ENCODE measurements around the gene OR1A2. TPM values are rescaled to one million over a fixed set of nuclear protein-coding genes. Genes with fewer than 3 reads are reported as not detected.
"Not testable (repeated sequence)": the region's sequence is repeated elsewhere in the genome, so short reads cannot be mapped to it uniquely, and the experiment has no call there.

The OR1A2 gene
- total and polyA plus RNA-seq, 2 donors from 2014 or later, result not detected

- Histone ChIP-seq H3K27me3 (ENCODE audit: control insufficient read depth, insufficient read depth, low read length) (no peaks in the 10 kb centered on the region), H3K27ac (ENCODE audit: low read depth in 2 of 2, low read length in 2 of 2) (no peak overlapping the region), H3K36me3 (ENCODE audit: control insufficient read depth in 2 of 3, insufficient read depth in 3 of 3, low read length in 3 of 3) (no peaks in the 10 kb centered on the region), H3K4me1 (ENCODE audit: control insufficient read depth in 2 of 3, insufficient read depth in 2 of 3, low read depth in 1 of 3, low read length in 3 of 3) (no peaks in the 10 kb centered on the region), H3K9ac (ENCODE audit: low read length in 3 of 3) (no peak overlapping the region), H3K9me3 (ENCODE audit: control insufficient read depth in 2 of 3, insufficient read depth in 1 of 3, low read length in 3 of 3) (peaks cover 0 to 5% (median 3%) of the 10 kb centered on the region in 3 donors), H3K4me3 (ENCODE audit: low read length in 3 of 3) (no peak overlapping the region)
- DNase-seq, result no peak
- intact Hi-C loops (cut with DNase I), result no loop called here
- no peak for FAIRE-seq
- TF ChIP-seq, protein P1, sequence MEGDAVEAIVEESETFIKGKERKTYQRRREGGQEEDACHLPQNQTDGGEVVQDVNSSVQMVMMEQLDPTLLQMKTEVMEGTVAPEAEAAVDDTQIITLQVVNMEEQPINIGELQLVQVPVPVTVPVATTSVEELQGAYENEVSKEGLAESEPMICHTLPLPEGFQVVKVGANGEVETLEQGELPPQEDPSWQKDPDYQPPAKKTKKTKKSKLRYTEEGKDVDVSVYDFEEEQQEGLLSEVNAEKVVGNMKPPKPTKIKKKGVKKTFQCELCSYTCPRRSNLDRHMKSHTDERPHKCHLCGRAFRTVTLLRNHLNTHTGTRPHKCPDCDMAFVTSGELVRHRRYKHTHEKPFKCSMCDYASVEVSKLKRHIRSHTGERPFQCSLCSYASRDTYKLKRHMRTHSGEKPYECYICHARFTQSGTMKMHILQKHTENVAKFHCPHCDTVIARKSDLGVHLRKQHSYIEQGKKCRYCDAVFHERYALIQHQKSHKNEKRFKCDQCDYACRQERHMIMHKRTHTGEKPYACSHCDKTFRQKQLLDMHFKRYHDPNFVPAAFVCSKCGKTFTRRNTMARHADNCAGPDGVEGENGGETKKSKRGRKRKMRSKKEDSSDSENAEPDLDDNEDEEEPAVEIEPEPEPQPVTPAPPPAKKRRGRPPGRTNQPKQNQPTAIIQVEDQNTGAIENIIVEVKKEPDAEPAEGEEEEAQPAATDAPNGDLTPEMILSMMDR (IDR thresholded peaks at IDR 0.05; ENCODE audit: borderline replicate concordance, extremely low read depth, insufficient read depth), result no peak
Measured at GRCh38 chr17:3213587-3213986, 16.3 kb downstream of the OR1A2 start.

DNA sequence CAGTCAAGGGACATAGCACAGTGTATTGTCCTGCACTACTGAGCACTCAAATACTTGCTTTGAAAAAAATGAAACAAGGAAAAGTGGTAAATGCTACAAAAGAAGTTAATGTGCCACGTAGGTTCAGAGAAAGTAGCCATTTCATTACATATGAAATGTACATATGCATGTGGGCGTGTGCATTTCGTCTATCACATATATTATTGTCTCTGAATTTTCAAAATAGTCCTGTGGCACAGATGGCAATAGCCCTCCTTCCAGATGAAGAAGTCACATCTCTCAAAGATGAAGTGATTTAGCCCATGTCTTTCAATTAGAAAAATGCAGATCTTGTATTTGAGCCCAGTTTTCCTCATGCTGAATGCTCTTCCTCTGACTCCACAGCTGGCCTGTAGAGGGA, 22.7 kb downstream of the OR1A2 start:
- H3K27ac ChIP-seq (ENCODE audit: low read depth in 2 of 2, low read length in 2 of 2); intact Hi-C loops (cut with DNase I): not testable (repeated sequence)

GRCh38 chr17:3221850-3222249, 24.5 kb downstream of the OR1A2 start:
- no peak for DNase-seq
- Histone ChIP-seq H3K36me3 (ENCODE audit: control insufficient read depth in 2 of 3, insufficient read depth in 3 of 3, low read length in 3 of 3) (no peaks in the 10 kb centered on the region), H3K9me3 (ENCODE audit: control insufficient read depth in 2 of 3, insufficient read depth in 1 of 3, low read length in 3 of 3) (peaks cover 0 to 3% (median 0%) of the 10 kb centered on the region in 3 donors), H3K9ac (ENCODE audit: low read length in 3 of 3) (no peak overlapping the region), H3K27ac (ENCODE audit: low read depth in 2 of 2, low read length in 2 of 2) (no peak overlapping the region), H3K4me1 (ENCODE audit: control insufficient read depth in 2 of 3, insufficient read depth in 2 of 3, low read depth in 1 of 3, low read length in 3 of 3) (no peaks in the 10 kb centered on the region), H3K27me3 (ENCODE audit: control insufficient read depth, insufficient read depth, low read length) (no peaks in the 10 kb centered on the region), H3K4me3 (ENCODE audit: low read length in 3 of 3) (no peak overlapping the region)
- TF ChIP-seq, protein P1 (IDR thresholded peaks at IDR 0.05; ENCODE audit: borderline replicate concordance, extremely low read depth, insufficient read depth), result no peak
- intact Hi-C loops (cut with DNase I), result no loop called here
- FAIRE-seq, result no peak

More for the DNA sequence above, 22.7 kb downstream of the OR1A2 start:
- not testable (repeated sequence) for H3K27me3 ChIP-seq (ENCODE audit: control insufficient read depth, insufficient read depth, low read length); DNase-seq; H3K9ac ChIP-seq (ENCODE audit: low read length in 3 of 3); H3K9me3 ChIP-seq (ENCODE audit: control insufficient read depth in 2 of 3, insufficient read depth in 1 of 3, low read length in 3 of 3); H3K4me3 ChIP-seq (ENCODE audit: low read length in 3 of 3); H3K36me3 ChIP-seq (ENCODE audit: control insufficient read depth in 2 of 3, insufficient read depth in 3 of 3, low read length in 3 of 3); H3K4me1 ChIP-seq (ENCODE audit: control insufficient read depth in 2 of 3, insufficient read depth in 2 of 3, low read depth in 1 of 3, low read length in 3 of 3); FAIRE-seq

DNA sequence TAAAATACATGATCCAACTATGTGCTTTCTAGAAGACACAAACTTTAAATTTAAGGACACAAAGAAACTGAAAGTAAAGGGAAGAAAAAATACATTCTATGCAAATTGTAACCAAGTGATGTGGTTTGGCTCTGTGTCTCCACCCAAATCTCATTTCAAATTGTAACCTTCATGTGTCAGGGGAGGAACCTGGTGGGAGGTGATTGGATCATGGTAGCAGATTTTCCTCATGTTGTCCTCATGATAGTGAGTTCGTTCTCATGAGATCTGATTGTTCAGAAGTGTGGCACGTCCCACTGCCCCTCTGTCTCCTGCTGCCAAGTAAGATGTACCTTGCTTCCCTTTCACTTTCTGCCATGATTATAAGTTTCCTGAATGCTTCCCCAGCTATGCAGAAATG, 25.2 kb downstream of the OR1A2 start:
- H3K27me3 ChIP-seq (ENCODE audit: control insufficient read depth, insufficient read depth, low read length), result no peaks in the 10 kb centered on the region
- FAIRE-seq (no peak), DNase-seq (no peak)
- H3K36me3 ChIP-seq (ENCODE audit: control insufficient read depth in 2 of 3, insufficient read depth in 3 of 3, low read length in 3 of 3), result no peaks in the 10 kb centered on the region
- no peak overlapping the region for H3K27ac ChIP-seq (ENCODE audit: low read depth in 2 of 2, low read length in 2 of 2)
- TF ChIP-seq, protein P1 (IDR thresholded peaks at IDR 0.05; ENCODE audit: borderline replicate concordance, extremely low read depth, insufficient read depth), result no peak
- intact Hi-C loops (cut with DNase I), result no loop called here
- no peaks in the 10 kb centered on the region for H3K9me3 ChIP-seq (ENCODE audit: control insufficient read depth in 2 of 3, insufficient read depth in 1 of 3, low read length in 3 of 3)
- H3K4me1 ChIP-seq (ENCODE audit: control insufficient read depth in 2 of 3, insufficient read depth in 2 of 3, low read depth in 1 of 3, low read length in 3 of 3), result no peaks in the 10 kb centered on the region
- H3K9ac ChIP-seq (ENCODE audit: low read length in 3 of 3), result no peak overlapping the region
- H3K4me3 ChIP-seq (ENCODE audit: low read length in 3 of 3), result no peak overlapping the region

DNA sequence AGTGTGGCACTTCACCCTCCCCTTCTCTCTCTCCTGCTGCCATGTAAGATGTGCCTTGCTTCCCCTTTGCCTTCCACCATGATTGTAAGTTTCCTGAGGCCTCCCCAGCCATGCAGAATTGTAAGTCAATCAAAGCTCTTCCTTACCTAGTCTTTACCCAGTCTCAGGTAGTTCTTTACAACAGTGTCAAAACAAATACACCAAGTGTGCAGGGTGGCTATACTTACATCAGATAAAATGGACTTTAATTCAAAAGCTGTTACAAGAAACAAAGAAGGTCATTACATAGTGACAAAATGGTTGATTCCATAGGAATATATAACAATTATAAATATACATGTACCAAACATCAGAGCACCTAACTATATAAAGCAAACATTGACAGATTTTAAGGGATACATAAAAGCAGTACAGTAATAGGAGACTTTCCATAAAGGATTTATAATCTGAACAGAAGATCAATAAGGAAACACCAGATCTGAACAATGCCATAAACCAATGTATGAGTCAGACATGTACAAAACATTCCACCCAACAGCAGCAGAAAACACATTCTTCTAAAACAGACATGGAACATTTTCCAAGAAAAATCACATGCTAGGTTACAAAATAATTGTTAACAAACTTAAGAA, 27.5 kb downstream of the OR1A2 start:
- FAIRE-seq, result not testable (repeated sequence)

DNA sequence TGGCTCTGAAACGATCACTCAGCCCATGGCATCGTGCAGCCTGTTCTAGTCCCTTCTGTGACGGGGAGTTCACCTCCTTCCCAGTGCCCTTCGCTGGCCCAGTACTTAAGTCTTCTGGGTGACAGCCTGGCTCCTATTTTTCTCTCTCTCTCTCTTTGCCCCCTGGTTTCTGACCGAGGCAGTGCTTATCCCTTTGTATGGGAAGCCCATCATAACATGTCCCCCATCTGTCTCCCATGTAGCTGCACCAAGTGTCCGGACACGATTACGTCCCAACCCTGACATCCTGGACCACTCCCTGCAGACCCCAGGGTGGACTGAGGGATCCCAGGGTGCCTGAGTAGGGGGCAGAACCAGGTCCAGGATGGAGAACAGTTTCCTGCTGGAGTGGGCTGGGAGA, 35.0 kb downstream of the OR1A2 start:
- intact Hi-C loops (cut with DNase I); H3K4me3 ChIP-seq (ENCODE audit: low read length in 3 of 3); H3K4me1 ChIP-seq (ENCODE audit: control insufficient read depth in 2 of 3, insufficient read depth in 2 of 3, low read depth in 1 of 3, low read length in 3 of 3); FAIRE-seq; H3K27me3 ChIP-seq (ENCODE audit: control insufficient read depth, insufficient read depth, low read length); H3K36me3 ChIP-seq (ENCODE audit: control insufficient read depth in 2 of 3, insufficient read depth in 3 of 3, low read length in 3 of 3); H3K27ac ChIP-seq (ENCODE audit: low read depth in 2 of 2, low read length in 2 of 2); H3K9ac ChIP-seq (ENCODE audit: low read length in 3 of 3); DNase-seq; H3K9me3 ChIP-seq (ENCODE audit: control insufficient read depth in 2 of 3, insufficient read depth in 1 of 3, low read length in 3 of 3): not testable (repeated sequence)

More for the DNA sequence above, 27.5 kb downstream of the OR1A2 start:
- DNase-seq; H3K27ac ChIP-seq (ENCODE audit: low read depth in 2 of 2, low read length in 2 of 2); intact Hi-C loops (cut with DNase I); H3K36me3 ChIP-seq (ENCODE audit: control insufficient read depth in 2 of 3, insufficient read depth in 3 of 3, low read length in 3 of 3); H3K4me1 ChIP-seq (ENCODE audit: control insufficient read depth in 2 of 3, insufficient read depth in 2 of 3, low read depth in 1 of 3, low read length in 3 of 3); H3K9ac ChIP-seq (ENCODE audit: low read length in 3 of 3); H3K4me3 ChIP-seq (ENCODE audit: low read length in 3 of 3); H3K9me3 ChIP-seq (ENCODE audit: control insufficient read depth in 2 of 3, insufficient read depth in 1 of 3, low read length in 3 of 3); H3K27me3 ChIP-seq (ENCODE audit: control insufficient read depth, insufficient read depth, low read length): not testable (repeated sequence)
